Uterus (tissue), 2 donors: Measurements from ENCODE around the gene OPN1LW.
"Not testable (repeated sequence)": the region's sequence is repeated elsewhere in the genome, so short reads cannot be mapped to it uniquely, and the experiment has no call there.

Source experiments
- CTCF ChIP-seq, 4 experiments: fragments of 200-600 bp in 2 of 4; fragments of 450-650 bp in 2 of 4; sonication (generic) in 2 of 4; IDR thresholded peaks; one replicate each; pipeline ENCODE4 v1.5.1; 2016 to 2019; ENCODE audit warnings: antibody characterized with exemption in 4 of 4, mild to moderate bottlenecking in 2 of 4, moderate library complexity in 1 of 4
- POLR2A ChIP-seq, 2 donors: fragments of 450-650 bp; IDR thresholded peaks; one replicate each; pipeline ENCODE4 v1.6.1; 2016; ENCODE audit warnings: antibody characterized with exemption in 2 of 2, mild to moderate bottlenecking in 1 of 2, moderate library complexity in 1 of 2

- not testable (repeated sequence) for TF ChIP-seq CTCF, POLR2A (IDR thresholded peaks at IDR 0.05)
Observed at GRCh38 chrX:154183794-154184193, 39.8 kb downstream of the OPN1LW start.
